Measurements from ENCODE around the gene AAMP. TPM values are rescaled to one million over a fixed set of nuclear protein-coding genes. Genes with fewer than 3 reads are reported as not detected.

Gene AAMP
- total RNA-seq, 1 experiment from 2014 or later: 125 TPM

DNA sequence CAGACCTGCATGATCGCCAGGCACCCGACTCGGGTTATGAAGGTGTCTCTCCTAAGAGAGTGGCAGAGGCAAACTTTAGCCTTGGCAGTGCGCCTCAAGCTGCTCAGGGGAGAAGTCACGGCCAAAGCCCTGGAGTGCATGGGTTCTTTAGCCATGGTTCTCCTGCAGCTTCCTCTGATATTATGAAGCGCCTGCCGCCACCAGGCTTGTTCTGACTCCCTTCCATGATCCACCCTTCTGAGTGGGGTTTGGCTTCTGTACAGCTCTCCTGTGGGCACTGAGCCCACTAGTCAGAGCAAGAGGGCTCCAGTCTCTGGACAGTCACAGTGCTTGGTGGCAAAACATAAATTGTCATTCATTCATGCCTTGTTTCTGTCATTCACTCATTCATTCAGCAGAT is 48.3 kb upstream of the AAMP start:
- CTCF ChIA-PET: no interaction called here
- POLR2A ChIA-PET: no interaction called here
- H3K9me3 Mint-ChIP-seq: no peaks in the 10 kb centered on the region
- no peaks in the 10 kb centered on the region for H3K36me3 Mint-ChIP-seq
- H3K4me1 Mint-ChIP-seq: peaks cover 19% of the 10 kb centered on the region
- TF ChIP-seq, protein P1, sequence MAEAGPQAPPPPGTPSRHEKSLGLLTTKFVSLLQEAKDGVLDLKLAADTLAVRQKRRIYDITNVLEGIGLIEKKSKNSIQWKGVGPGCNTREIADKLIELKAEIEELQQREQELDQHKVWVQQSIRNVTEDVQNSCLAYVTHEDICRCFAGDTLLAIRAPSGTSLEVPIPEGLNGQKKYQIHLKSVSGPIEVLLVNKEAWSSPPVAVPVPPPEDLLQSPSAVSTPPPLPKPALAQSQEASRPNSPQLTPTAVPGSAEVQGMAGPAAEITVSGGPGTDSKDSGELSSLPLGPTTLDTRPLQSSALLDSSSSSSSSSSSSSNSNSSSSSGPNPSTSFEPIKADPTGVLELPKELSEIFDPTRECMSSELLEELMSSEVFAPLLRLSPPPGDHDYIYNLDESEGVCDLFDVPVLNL (CRISPR knock-in tag; IDR thresholded peaks at IDR 0.05; ENCODE audit: borderline replicate concordance, low read depth): no peak
- TF ChIP-seq, protein P2, sequence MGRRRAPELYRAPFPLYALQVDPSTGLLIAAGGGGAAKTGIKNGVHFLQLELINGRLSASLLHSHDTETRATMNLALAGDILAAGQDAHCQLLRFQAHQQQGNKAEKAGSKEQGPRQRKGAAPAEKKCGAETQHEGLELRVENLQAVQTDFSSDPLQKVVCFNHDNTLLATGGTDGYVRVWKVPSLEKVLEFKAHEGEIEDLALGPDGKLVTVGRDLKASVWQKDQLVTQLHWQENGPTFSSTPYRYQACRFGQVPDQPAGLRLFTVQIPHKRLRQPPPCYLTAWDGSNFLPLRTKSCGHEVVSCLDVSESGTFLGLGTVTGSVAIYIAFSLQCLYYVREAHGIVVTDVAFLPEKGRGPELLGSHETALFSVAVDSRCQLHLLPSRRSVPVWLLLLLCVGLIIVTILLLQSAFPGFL (CRISPR knock-in tag; IDR thresholded peaks at IDR 0.05; ENCODE audit: borderline replicate concordance): no peak
- TF ChIP-seq ATF3 (CRISPR knock-in tag; conservative IDR thresholded peaks at IDR 0.05): no peak
- no peak for TF ChIP-seq ZNF423 (CRISPR knock-in tag; IDR thresholded peaks at IDR 0.05)
- no peak for TF ChIP-seq JUN (CRISPR knock-in tag; IDR thresholded peaks at IDR 0.05)
- no peak for TF ChIP-seq GTF2I (CRISPR knock-in tag; conservative IDR thresholded peaks at IDR 0.05)
- TF ChIP-seq EMX1 (CRISPR knock-in tag; IDR thresholded peaks at IDR 0.05): no peak
- no peak for TF ChIP-seq TP53 (CRISPR knock-in tag; IDR thresholded peaks at IDR 0.05)
- no peak for TF ChIP-seq SP1 (CRISPR knock-in tag; conservative IDR thresholded peaks at IDR 0.05)
- TF ChIP-seq, protein P3, sequence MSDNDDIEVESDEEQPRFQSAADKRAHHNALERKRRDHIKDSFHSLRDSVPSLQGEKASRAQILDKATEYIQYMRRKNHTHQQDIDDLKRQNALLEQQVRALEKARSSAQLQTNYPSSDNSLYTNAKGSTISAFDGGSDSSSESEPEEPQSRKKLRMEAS (CRISPR knock-in tag; IDR thresholded peaks at IDR 0.05): no peak
- TF ChIP-seq NFATC4 (CRISPR knock-in tag; IDR thresholded peaks at IDR 0.05): no peak
- TF ChIP-seq NR2C2 (CRISPR knock-in tag; IDR thresholded peaks at IDR 0.05): no peak
- TF ChIP-seq TEAD4 (CRISPR knock-in tag; IDR thresholded peaks at IDR 0.05): no peak
- TF ChIP-seq ZNF317 (CRISPR knock-in tag; IDR thresholded peaks at IDR 0.05; ENCODE audit: borderline replicate concordance, low read depth): no peak
- TF ChIP-seq MYBL2 (CRISPR knock-in tag; IDR thresholded peaks at IDR 0.05): no peak
- TF ChIP-seq ERG (CRISPR knock-in tag; IDR thresholded peaks at IDR 0.05): no peak
- TF ChIP-seq, protein P4, sequence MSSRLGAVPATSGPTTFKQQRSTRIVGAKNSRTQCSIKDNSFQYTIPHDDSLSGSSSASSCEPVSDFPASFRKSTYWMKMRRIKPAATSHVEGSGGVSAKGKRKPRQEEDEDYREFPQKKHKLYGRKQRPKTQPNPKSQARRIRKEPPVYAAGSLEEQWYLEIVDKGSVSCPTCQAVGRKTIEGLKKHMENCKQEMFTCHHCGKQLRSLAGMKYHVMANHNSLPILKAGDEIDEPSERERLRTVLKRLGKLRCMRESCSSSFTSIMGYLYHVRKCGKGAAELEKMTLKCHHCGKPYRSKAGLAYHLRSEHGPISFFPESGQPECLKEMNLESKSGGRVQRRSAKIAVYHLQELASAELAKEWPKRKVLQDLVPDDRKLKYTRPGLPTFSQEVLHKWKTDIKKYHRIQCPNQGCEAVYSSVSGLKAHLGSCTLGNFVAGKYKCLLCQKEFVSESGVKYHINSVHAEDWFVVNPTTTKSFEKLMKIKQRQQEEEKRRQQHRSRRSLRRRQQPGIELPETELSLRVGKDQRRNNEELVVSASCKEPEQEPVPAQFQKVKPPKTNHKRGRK (CRISPR knock-in tag; IDR thresholded peaks at IDR 0.05; ENCODE audit: borderline replicate concordance): no peak
- TF ChIP-seq RORB (CRISPR knock-in tag; IDR thresholded peaks at IDR 0.05): no peak
- ATAC-seq (no peak), DNase-seq (ENCODE audit: low spot score) (no peak)
- no peak overlapping the region for H3K4me3 Mint-ChIP-seq
- H3K27ac Mint-ChIP-seq: no peak overlapping the region
- peaks cover 3% of the 10 kb centered on the region for H3K27me3 Mint-ChIP-seq (ENCODE audit: low read depth)

- H3K36me3 Mint-ChIP-seq: no peaks in the 10 kb centered on the region
- H3K27ac Mint-ChIP-seq: no peak overlapping the region
- peaks cover 19% of the 10 kb centered on the region for H3K4me1 Mint-ChIP-seq
- DNase-seq (ENCODE audit: low spot score) (no peak), ATAC-seq (no peak)
- no peak overlapping the region for H3K4me3 Mint-ChIP-seq
- ChIA-PET CTCF (no interaction called here), POLR2A (no interaction called here)
- H3K9me3 Mint-ChIP-seq: no peaks in the 10 kb centered on the region
- peaks cover 3% of the 10 kb centered on the region for H3K27me3 Mint-ChIP-seq (ENCODE audit: low read depth)
- TF ChIP-seq, protein P5, sequence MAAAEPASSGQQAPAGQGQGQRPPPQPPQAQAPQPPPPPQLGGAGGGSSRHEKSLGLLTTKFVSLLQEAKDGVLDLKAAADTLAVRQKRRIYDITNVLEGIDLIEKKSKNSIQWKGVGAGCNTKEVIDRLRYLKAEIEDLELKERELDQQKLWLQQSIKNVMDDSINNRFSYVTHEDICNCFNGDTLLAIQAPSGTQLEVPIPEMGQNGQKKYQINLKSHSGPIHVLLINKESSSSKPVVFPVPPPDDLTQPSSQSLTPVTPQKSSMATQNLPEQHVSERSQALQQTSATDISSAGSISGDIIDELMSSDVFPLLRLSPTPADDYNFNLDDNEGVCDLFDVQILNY (CRISPR knock-in tag; IDR thresholded peaks at IDR 0.05): no peak
- TF ChIP-seq, protein P6, sequence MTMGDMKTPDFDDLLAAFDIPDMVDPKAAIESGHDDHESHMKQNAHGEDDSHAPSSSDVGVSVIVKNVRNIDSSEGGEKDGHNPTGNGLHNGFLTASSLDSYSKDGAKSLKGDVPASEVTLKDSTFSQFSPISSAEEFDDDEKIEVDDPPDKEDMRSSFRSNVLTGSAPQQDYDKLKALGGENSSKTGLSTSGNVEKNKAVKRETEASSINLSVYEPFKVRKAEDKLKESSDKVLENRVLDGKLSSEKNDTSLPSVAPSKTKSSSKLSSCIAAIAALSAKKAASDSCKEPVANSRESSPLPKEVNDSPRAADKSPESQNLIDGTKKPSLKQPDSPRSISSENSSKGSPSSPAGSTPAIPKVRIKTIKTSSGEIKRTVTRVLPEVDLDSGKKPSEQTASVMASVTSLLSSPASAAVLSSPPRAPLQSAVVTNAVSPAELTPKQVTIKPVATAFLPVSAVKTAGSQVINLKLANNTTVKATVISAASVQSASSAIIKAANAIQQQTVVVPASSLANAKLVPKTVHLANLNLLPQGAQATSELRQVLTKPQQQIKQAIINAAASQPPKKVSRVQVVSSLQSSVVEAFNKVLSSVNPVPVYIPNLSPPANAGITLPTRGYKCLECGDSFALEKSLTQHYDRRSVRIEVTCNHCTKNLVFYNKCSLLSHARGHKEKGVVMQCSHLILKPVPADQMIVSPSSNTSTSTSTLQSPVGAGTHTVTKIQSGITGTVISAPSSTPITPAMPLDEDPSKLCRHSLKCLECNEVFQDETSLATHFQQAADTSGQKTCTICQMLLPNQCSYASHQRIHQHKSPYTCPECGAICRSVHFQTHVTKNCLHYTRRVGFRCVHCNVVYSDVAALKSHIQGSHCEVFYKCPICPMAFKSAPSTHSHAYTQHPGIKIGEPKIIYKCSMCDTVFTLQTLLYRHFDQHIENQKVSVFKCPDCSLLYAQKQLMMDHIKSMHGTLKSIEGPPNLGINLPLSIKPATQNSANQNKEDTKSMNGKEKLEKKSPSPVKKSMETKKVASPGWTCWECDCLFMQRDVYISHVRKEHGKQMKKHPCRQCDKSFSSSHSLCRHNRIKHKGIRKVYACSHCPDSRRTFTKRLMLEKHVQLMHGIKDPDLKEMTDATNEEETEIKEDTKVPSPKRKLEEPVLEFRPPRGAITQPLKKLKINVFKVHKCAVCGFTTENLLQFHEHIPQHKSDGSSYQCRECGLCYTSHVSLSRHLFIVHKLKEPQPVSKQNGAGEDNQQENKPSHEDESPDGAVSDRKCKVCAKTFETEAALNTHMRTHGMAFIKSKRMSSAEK (CRISPR knock-in tag; IDR thresholded peaks at IDR 0.05; ENCODE audit: borderline replicate concordance): no peak
- TF ChIP-seq ZNF232 (CRISPR knock-in tag; IDR thresholded peaks at IDR 0.05) (no peak), ZNF138 (CRISPR knock-in tag; conservative IDR thresholded peaks at IDR 0.05) (no peak), SMAD4 (CRISPR knock-in tag; IDR thresholded peaks at IDR 0.05) (no peak), ESRRA (CRISPR knock-in tag; IDR thresholded peaks at IDR 0.05; ENCODE audit: borderline replicate concordance) (no peak), ZNF671 (CRISPR knock-in tag; IDR thresholded peaks at IDR 0.05) (no peak), FOXP1 (CRISPR knock-in tag; IDR thresholded peaks at IDR 0.05; ENCODE audit: borderline replicate concordance) (no peak), IRF2 (CRISPR knock-in tag; IDR thresholded peaks at IDR 0.05; ENCODE audit: borderline replicate concordance, low read depth) (no peak), RELA (CRISPR knock-in tag; IDR thresholded peaks at IDR 0.05; ENCODE audit: borderline replicate concordance) (no peak)
Observed at GRCh38 chr2:218317835-218318234, 47.9 kb upstream of the AAMP start.
